ENCODE results near the gene HHAT.

Gene HHAT

GRCh38 chr1:210362526-210362925 lies 33.8 kb downstream of the HHAT start:
- no peaks in the 10 kb centered on the region for H3K9me3 ChIP-seq (ENCODE audit: insufficient read depth, low read length, severe bottlenecking)
- H3K9ac ChIP-seq (ENCODE audit: low read depth, low read length), result no peak overlapping the region
- no peaks in the 10 kb centered on the region for H3K79me2 ChIP-seq (ENCODE audit: insufficient read depth, low read length)
- H3K36me3 ChIP-seq (ENCODE audit: insufficient read depth, low read length), result no peaks in the 10 kb centered on the region
- H3K4me1 ChIP-seq (ENCODE audit: insufficient read depth, low read length), result no peaks in the 10 kb centered on the region
- no peaks in the 10 kb centered on the region for H4K20me1 ChIP-seq (ENCODE audit: insufficient read depth, low read length)
- H3K27me3 ChIP-seq (ENCODE audit: insufficient read depth, low read length, poor library complexity), result no peaks in the 10 kb centered on the region
- no peak overlapping the region for H3K27ac ChIP-seq (ENCODE audit: low read length)
- no peak overlapping the region for H3K4me2 ChIP-seq (ENCODE audit: insufficient read depth, low read length)
- no peak overlapping the region for H2AFZ ChIP-seq (ENCODE audit: low read depth, low read length)
- TF ChIP-seq EZH2 (IDR thresholded peaks at IDR 0.05; ENCODE audit: borderline replicate concordance, low read depth, low read length, severe bottlenecking) (no peak), CTCF (IDR thresholded peaks at IDR 0.05; ENCODE audit: borderline replicate concordance, extremely low read depth, low read length, poor library complexity, severe bottlenecking) (no peak)
- no peak overlapping the region for H3K4me3 ChIP-seq (ENCODE audit: low read depth in 1 of 2, low read length in 2 of 2)
- no peak for ATAC-seq (ENCODE audit: insufficient read depth, low read depth)
- no peak for DNase-seq

GRCh38 chr1:210363119-210363518 lies 34.4 kb downstream of the HHAT start:
- no peak for DNase-seq
- ATAC-seq (ENCODE audit: insufficient read depth, low read depth), result no peak
- Histone ChIP-seq H4K20me1 (ENCODE audit: insufficient read depth, low read length) (no peaks in the 10 kb centered on the region), H3K9ac (ENCODE audit: low read depth, low read length) (no peak overlapping the region), H3K4me3 (ENCODE audit: low read depth in 1 of 2, low read length in 2 of 2) (no peak overlapping the region), H3K4me1 (ENCODE audit: insufficient read depth, low read length) (no peaks in the 10 kb centered on the region), H3K27ac (ENCODE audit: low read length) (no peak overlapping the region), H3K9me3 (ENCODE audit: insufficient read depth, low read length, severe bottlenecking) (no peaks in the 10 kb centered on the region), H2AFZ (ENCODE audit: low read depth, low read length) (no peak overlapping the region), H3K79me2 (ENCODE audit: insufficient read depth, low read length) (no peaks in the 10 kb centered on the region), H3K36me3 (ENCODE audit: insufficient read depth, low read length) (no peaks in the 10 kb centered on the region), H3K27me3 (ENCODE audit: insufficient read depth, low read length, poor library complexity) (no peaks in the 10 kb centered on the region), H3K4me2 (ENCODE audit: insufficient read depth, low read length) (no peak overlapping the region)
- no peak for TF ChIP-seq EZH2 (IDR thresholded peaks at IDR 0.05; ENCODE audit: borderline replicate concordance, low read depth, low read length, severe bottlenecking)
- no peak for TF ChIP-seq CTCF (IDR thresholded peaks at IDR 0.05; ENCODE audit: borderline replicate concordance, extremely low read depth, low read length, poor library complexity, severe bottlenecking)

GRCh38 chr1:210364479-210364878 lies 35.8 kb downstream of the HHAT start:
- no peaks in the 10 kb centered on the region for H3K4me1 ChIP-seq (ENCODE audit: insufficient read depth, low read length)
- DNase-seq (no peak), ATAC-seq (ENCODE audit: insufficient read depth, low read depth) (no peak)
- TF ChIP-seq CTCF (IDR thresholded peaks at IDR 0.05; ENCODE audit: borderline replicate concordance, extremely low read depth, low read length, poor library complexity, severe bottlenecking), result no peak
- no peak for TF ChIP-seq EZH2 (IDR thresholded peaks at IDR 0.05; ENCODE audit: borderline replicate concordance, low read depth, low read length, severe bottlenecking)
- H3K27ac ChIP-seq (ENCODE audit: low read length), result no peak overlapping the region
- H4K20me1 ChIP-seq (ENCODE audit: insufficient read depth, low read length), result no peaks in the 10 kb centered on the region
- no peaks in the 10 kb centered on the region for H3K9me3 ChIP-seq (ENCODE audit: insufficient read depth, low read length, severe bottlenecking)
- no peak overlapping the region for H2AFZ ChIP-seq (ENCODE audit: low read depth, low read length)
- H3K27me3 ChIP-seq (ENCODE audit: insufficient read depth, low read length, poor library complexity), result no peaks in the 10 kb centered on the region
- H3K4me2 ChIP-seq (ENCODE audit: insufficient read depth, low read length), result no peak overlapping the region
- no peak overlapping the region for H3K4me3 ChIP-seq (ENCODE audit: low read depth in 1 of 2, low read length in 2 of 2)
- H3K79me2 ChIP-seq (ENCODE audit: insufficient read depth, low read length), result no peaks in the 10 kb centered on the region
- no peaks in the 10 kb centered on the region for H3K36me3 ChIP-seq (ENCODE audit: insufficient read depth, low read length)
- no peak overlapping the region for H3K9ac ChIP-seq (ENCODE audit: low read depth, low read length)

- Histone ChIP-seq H3K4me2 (ENCODE audit: insufficient read depth, low read length) (no peak overlapping the region), H3K36me3 (ENCODE audit: insufficient read depth, low read length) (no peaks in the 10 kb centered on the region)
- no peak for ATAC-seq (ENCODE audit: insufficient read depth, low read depth)
These were observed 38.1 kb downstream of the HHAT start for GRCh38 chr1:210366767-210367166.

More at GRCh38 chr1:210366767-210367166, 38.1 kb downstream of the HHAT start:
- Histone ChIP-seq H2AFZ (ENCODE audit: low read depth, low read length) (no peak overlapping the region), H3K4me3 (ENCODE audit: low read depth in 1 of 2, low read length in 2 of 2) (no peak overlapping the region), H3K9me3 (ENCODE audit: insufficient read depth, low read length, severe bottlenecking) (no peaks in the 10 kb centered on the region), H3K9ac (ENCODE audit: low read depth, low read length) (no peak overlapping the region), H3K27me3 (ENCODE audit: insufficient read depth, low read length, poor library complexity) (no peaks in the 10 kb centered on the region), H3K79me2 (ENCODE audit: insufficient read depth, low read length) (no peaks in the 10 kb centered on the region), H3K27ac (ENCODE audit: low read length) (no peak overlapping the region), H3K4me1 (ENCODE audit: insufficient read depth, low read length) (no peaks in the 10 kb centered on the region), H4K20me1 (ENCODE audit: insufficient read depth, low read length) (no peaks in the 10 kb centered on the region)
- DNase-seq, result no peak
- TF ChIP-seq EZH2 (IDR thresholded peaks at IDR 0.05; ENCODE audit: borderline replicate concordance, low read depth, low read length, severe bottlenecking) (no peak), CTCF (IDR thresholded peaks at IDR 0.05; ENCODE audit: borderline replicate concordance, extremely low read depth, low read length, poor library complexity, severe bottlenecking) (no peak)
